ENCODE data around the gene SMARCC1.

Gene SMARCC1

GRCh38 chr3:47566667-47567066, 215.0 kb downstream of the SMARCC1 start:
- Histone ChIP-seq H3K4me1 (ENCODE audit: control insufficient read depth, insufficient read depth, low read length) (no peaks in the 10 kb centered on the region), H3K4me3 (ENCODE audit: low read length) (no peak overlapping the region), H3K36me3 (ENCODE audit: insufficient read depth, low read length) (no peaks in the 10 kb centered on the region), H3K9me3 (replicated peaks; ENCODE audit: low read length) (no peaks in the 10 kb centered on the region), H3K9ac (ENCODE audit: low read depth, low read length) (no peak overlapping the region), H3K4me2 (ENCODE audit: low read length) (no peak overlapping the region), H3K27me3 (ENCODE audit: control insufficient read depth, insufficient read depth, low read length) (peaks cover 45% of the 10 kb centered on the region)

- H3K9ac ChIP-seq (ENCODE audit: low read depth, low read length) = no peak overlapping the region
- no peak overlapping the region for H3K4me3 ChIP-seq (ENCODE audit: low read length)
- no peaks in the 10 kb centered on the region for H3K36me3 ChIP-seq (ENCODE audit: insufficient read depth, low read length)
- H3K27me3 ChIP-seq (ENCODE audit: control insufficient read depth, insufficient read depth, low read length) = peaks cover 37% of the 10 kb centered on the region
- no peaks in the 10 kb centered on the region for H3K4me1 ChIP-seq (ENCODE audit: control insufficient read depth, insufficient read depth, low read length)
- H3K9me3 ChIP-seq (replicated peaks; ENCODE audit: low read length) = no peaks in the 10 kb centered on the region
- H3K4me2 ChIP-seq (ENCODE audit: low read length) = no peak overlapping the region
Observed at GRCh38 chr3:47565734-47566550, 215.8 kb downstream of the SMARCC1 start.

- Histone ChIP-seq H3K4me1 (ENCODE audit: control insufficient read depth, insufficient read depth, low read length) (no peaks in the 10 kb centered on the region), H3K27me3 (ENCODE audit: control insufficient read depth, insufficient read depth, low read length) (peaks cover 22% of the 10 kb centered on the region), H3K9me3 (replicated peaks; ENCODE audit: low read length) (no peaks in the 10 kb centered on the region), H3K4me2 (ENCODE audit: low read length) (no peak overlapping the region), H3K9ac (ENCODE audit: low read depth, low read length) (no peak overlapping the region), H3K36me3 (ENCODE audit: insufficient read depth, low read length) (no peaks in the 10 kb centered on the region), H3K4me3 (ENCODE audit: low read length) (no peak overlapping the region)
Observed at GRCh38 chr3:47556351-47556750, 225.3 kb downstream of the SMARCC1 start.

GRCh38 chr3:47554335-47554734, 227.4 kb downstream of the SMARCC1 start:
- no peaks in the 10 kb centered on the region for H3K9me3 ChIP-seq (replicated peaks; ENCODE audit: low read length)
- H3K36me3 ChIP-seq (ENCODE audit: insufficient read depth, low read length) = no peaks in the 10 kb centered on the region
- no peak overlapping the region for H3K9ac ChIP-seq (ENCODE audit: low read depth, low read length)
- no peak overlapping the region for H3K4me3 ChIP-seq (ENCODE audit: low read length)
- H3K4me1 ChIP-seq (ENCODE audit: control insufficient read depth, insufficient read depth, low read length) = no peaks in the 10 kb centered on the region
- H3K4me2 ChIP-seq (ENCODE audit: low read length) = no peak overlapping the region
- H3K27me3 ChIP-seq (ENCODE audit: control insufficient read depth, insufficient read depth, low read length) = peaks cover 32% of the 10 kb centered on the region

- Histone ChIP-seq H3K4me2 (ENCODE audit: low read length) (no peak overlapping the region), H3K27me3 (ENCODE audit: control insufficient read depth, insufficient read depth, low read length) (peaks cover 34% of the 10 kb centered on the region), H3K4me1 (ENCODE audit: control insufficient read depth, insufficient read depth, low read length) (no peaks in the 10 kb centered on the region), H3K9me3 (replicated peaks; ENCODE audit: low read length) (no peaks in the 10 kb centered on the region), H3K9ac (ENCODE audit: low read depth, low read length) (no peak overlapping the region), H3K4me3 (ENCODE audit: low read length) (no peak overlapping the region), H3K36me3 (ENCODE audit: insufficient read depth, low read length) (no peaks in the 10 kb centered on the region)
Observed at GRCh38 chr3:47553407-47553806, 228.3 kb downstream of the SMARCC1 start.

- Histone ChIP-seq H3K4me3 (ENCODE audit: low read length) (no peak overlapping the region), H3K4me2 (ENCODE audit: low read length) (peak overlapping the region; percentile 63), H3K9me3 (replicated peaks; ENCODE audit: low read length) (no peaks in the 10 kb centered on the region), H3K36me3 (ENCODE audit: insufficient read depth, low read length) (no peaks in the 10 kb centered on the region), H3K9ac (ENCODE audit: low read depth, low read length) (no peak overlapping the region), H3K4me1 (ENCODE audit: control insufficient read depth, insufficient read depth, low read length) (peaks cover 7% of the 10 kb centered on the region), H3K27me3 (ENCODE audit: control insufficient read depth, insufficient read depth, low read length) (peaks cover 2% of the 10 kb centered on the region)
Observed at GRCh38 chr3:47542471-47543173, 239.1 kb downstream of the SMARCC1 start.

- Histone ChIP-seq H3K9ac (ENCODE audit: low read depth, low read length) (no peak overlapping the region), H3K4me1 (ENCODE audit: control insufficient read depth, insufficient read depth, low read length) (peaks cover 7% of the 10 kb centered on the region), H3K27me3 (ENCODE audit: control insufficient read depth, insufficient read depth, low read length) (peaks cover 8% of the 10 kb centered on the region), H3K4me2 (ENCODE audit: low read length) (no peak overlapping the region), H3K9me3 (replicated peaks; ENCODE audit: low read length) (no peaks in the 10 kb centered on the region), H3K4me3 (ENCODE audit: low read length) (no peak overlapping the region), H3K36me3 (ENCODE audit: insufficient read depth, low read length) (no peaks in the 10 kb centered on the region)
Observed at GRCh38 chr3:47541583-47542108, 240.0 kb downstream of the SMARCC1 start.

GRCh38 chr3:47540281-47540680, 241.4 kb downstream of the SMARCC1 start:
- Histone ChIP-seq H3K9me3 (replicated peaks; ENCODE audit: low read length) (no peaks in the 10 kb centered on the region), H3K4me2 (ENCODE audit: low read length) (no peak overlapping the region), H3K4me3 (ENCODE audit: low read length) (no peak overlapping the region), H3K9ac (ENCODE audit: low read depth, low read length) (no peak overlapping the region), H3K4me1 (ENCODE audit: control insufficient read depth, insufficient read depth, low read length) (peaks cover 7% of the 10 kb centered on the region), H3K27me3 (ENCODE audit: control insufficient read depth, insufficient read depth, low read length) (peaks cover 16% of the 10 kb centered on the region), H3K36me3 (ENCODE audit: insufficient read depth, low read length) (no peaks in the 10 kb centered on the region)

GRCh38 chr3:47536967-47537366, 244.7 kb downstream of the SMARCC1 start:
- Histone ChIP-seq H3K9ac (ENCODE audit: low read depth, low read length) (no peak overlapping the region), H3K4me2 (ENCODE audit: low read length) (no peak overlapping the region), H3K9me3 (replicated peaks; ENCODE audit: low read length) (no peaks in the 10 kb centered on the region), H3K27me3 (ENCODE audit: control insufficient read depth, insufficient read depth, low read length) (peaks cover 37% of the 10 kb centered on the region), H3K36me3 (ENCODE audit: insufficient read depth, low read length) (no peaks in the 10 kb centered on the region), H3K4me1 (ENCODE audit: control insufficient read depth, insufficient read depth, low read length) (no peaks in the 10 kb centered on the region), H3K4me3 (ENCODE audit: low read length) (no peak overlapping the region)

GRCh38 chr3:47536221-47536891, 245.3 kb downstream of the SMARCC1 start:
- H3K9me3 ChIP-seq (replicated peaks; ENCODE audit: low read length) = no peaks in the 10 kb centered on the region
- no peaks in the 10 kb centered on the region for H3K4me1 ChIP-seq (ENCODE audit: control insufficient read depth, insufficient read depth, low read length)
- no peak overlapping the region for H3K4me2 ChIP-seq (ENCODE audit: low read length)
- peaks cover 37% of the 10 kb centered on the region for H3K27me3 ChIP-seq (ENCODE audit: control insufficient read depth, insufficient read depth, low read length)
- no peak overlapping the region for H3K4me3 ChIP-seq (ENCODE audit: low read length)
- no peak overlapping the region for H3K9ac ChIP-seq (ENCODE audit: low read depth, low read length)
- no peaks in the 10 kb centered on the region for H3K36me3 ChIP-seq (ENCODE audit: insufficient read depth, low read length)

Measured in skeletal muscle satellite cell (primary cell).